ENCODE measurements around the gene ITPA.

- no peak for TF ChIP-seq CTCF (IDR thresholded peaks at IDR 0.05; ENCODE audit: low read depth, low read length)
- TF ChIP-seq POLR2A (IDR thresholded peaks at IDR 0.05; ENCODE audit: extremely low read depth, insufficient read length) = no peak
Observed at GRCh38 chr20:3193806-3194616, 15.3 kb upstream of the ITPA start.

All from NB4 (cell line).